ENCODE results near the gene COPG2. TPM values are rescaled to one million over a fixed set of nuclear protein-coding genes. Genes with fewer than 3 reads are reported as not detected.

COPG2 gene
- total RNA-seq, 1 donor from 2014 or later: 15.3 TPM

DNA sequence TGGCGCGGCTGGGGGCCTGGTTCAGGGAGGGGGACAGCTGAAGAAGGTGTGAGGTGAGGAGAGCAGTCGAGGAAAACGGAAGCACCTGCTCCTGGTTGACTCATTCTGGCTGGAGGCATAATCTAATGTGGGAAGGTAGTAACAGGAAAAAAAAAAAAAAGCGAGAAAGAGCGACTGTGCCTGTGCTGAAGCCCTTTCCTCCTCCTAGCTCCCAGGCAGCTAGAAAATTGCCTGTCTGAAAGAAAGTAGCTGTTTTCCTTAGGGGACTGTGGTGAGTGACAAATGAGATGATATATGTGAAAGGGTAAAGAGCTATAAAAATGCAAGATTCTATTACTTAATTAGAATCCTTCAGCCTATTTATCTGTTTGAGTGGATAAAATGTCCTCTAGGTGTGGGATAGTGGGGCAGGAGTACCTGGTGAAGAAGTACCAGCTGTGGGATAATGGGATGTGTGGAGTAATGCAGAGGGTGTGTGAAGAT lies 181.6 kb downstream of the COPG2 start:
- no peaks in the 10 kb centered on the region for H3K36me3 Mint-ChIP-seq (ENCODE audit: low read depth)
- no peak for DNase-seq
- ATAC-seq (ENCODE audit: low read depth): no peak
- peaks cover 27% of the 10 kb centered on the region for H3K4me1 Mint-ChIP-seq
- H3K4me3 Mint-ChIP-seq: peak overlapping the region; percentile 87
- no peak overlapping the region for H3K27ac Mint-ChIP-seq
- CTCF ChIA-PET: interaction anchor here (0.8 to 1.8 kb wide), 4 partner anchors 9 to 415 kb away, joined by 3 to 7 read pairs (median 4); partner anchors contain the start of gene KLHDC10
- no peaks in the 10 kb centered on the region for H3K9me3 Mint-ChIP-seq
- intact Hi-C loops (cut with micrococcal nuclease): loop anchor here (1.0 kb wide), 3 partner anchors 46 to 415 kb away; partner anchors contain the start of gene CEP41
- POLR2A ChIA-PET: no interaction called here
- TF ChIP-seq, protein P1, sequence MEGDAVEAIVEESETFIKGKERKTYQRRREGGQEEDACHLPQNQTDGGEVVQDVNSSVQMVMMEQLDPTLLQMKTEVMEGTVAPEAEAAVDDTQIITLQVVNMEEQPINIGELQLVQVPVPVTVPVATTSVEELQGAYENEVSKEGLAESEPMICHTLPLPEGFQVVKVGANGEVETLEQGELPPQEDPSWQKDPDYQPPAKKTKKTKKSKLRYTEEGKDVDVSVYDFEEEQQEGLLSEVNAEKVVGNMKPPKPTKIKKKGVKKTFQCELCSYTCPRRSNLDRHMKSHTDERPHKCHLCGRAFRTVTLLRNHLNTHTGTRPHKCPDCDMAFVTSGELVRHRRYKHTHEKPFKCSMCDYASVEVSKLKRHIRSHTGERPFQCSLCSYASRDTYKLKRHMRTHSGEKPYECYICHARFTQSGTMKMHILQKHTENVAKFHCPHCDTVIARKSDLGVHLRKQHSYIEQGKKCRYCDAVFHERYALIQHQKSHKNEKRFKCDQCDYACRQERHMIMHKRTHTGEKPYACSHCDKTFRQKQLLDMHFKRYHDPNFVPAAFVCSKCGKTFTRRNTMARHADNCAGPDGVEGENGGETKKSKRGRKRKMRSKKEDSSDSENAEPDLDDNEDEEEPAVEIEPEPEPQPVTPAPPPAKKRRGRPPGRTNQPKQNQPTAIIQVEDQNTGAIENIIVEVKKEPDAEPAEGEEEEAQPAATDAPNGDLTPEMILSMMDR (IDR thresholded peaks at IDR 0.05): no peak
- H3K27me3 Mint-ChIP-seq: peaks cover 34% of the 10 kb centered on the region

DNA sequence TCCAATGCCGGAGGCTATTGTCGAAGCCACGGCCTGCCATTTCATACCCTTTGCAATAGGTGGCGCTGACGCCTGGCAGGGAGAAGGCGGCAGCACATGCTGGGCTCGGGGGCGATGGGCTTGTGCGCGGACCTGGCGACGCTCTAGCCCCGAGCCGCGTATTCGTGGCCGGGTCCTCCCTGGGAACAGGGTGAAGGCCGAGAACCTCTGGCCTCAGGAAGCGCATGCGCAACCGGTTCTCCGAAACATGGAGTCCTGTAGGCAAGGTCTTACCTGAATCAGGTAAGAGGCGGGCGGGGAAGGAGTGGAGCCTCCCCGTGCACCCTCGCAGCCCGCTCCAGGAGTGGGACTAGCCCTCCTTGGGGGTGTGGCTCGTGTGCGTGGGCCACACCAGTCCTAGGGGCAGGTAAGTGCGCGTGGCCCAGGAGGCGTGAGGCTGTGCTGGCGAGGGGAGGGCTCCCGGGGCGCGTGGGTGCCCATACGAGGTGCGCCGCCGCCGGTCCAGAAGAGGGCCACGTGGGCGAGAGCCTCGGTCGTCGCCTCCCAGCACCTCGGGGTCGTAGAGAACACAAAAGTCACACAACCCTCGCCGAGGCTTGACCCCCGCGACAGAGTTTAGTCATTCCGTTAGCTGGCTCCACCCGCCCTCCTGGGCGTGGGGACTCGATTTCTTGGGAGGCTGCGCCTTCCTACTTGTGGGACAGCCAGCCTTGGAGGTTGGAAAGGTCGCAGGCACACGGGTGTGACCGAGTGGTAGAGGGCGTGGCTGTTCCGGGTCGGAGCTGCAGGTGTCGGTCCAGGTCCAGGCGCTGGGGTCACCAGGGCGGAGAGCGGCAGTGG lies 182.2 kb downstream of the COPG2 start:
- TF ChIP-seq, protein P1 (IDR thresholded peaks at IDR 0.05): peak; percentile 60
- intact Hi-C loops (cut with micrococcal nuclease): loop anchor here (1.0 kb wide), 3 partner anchors 45 to 414 kb away; partner anchors contain the start of gene CEP41
- ATAC-seq (ENCODE audit: low read depth) (peak; percentile 87), DNase-seq (peak; percentile 50)
- H3K9me3 Mint-ChIP-seq: no peaks in the 10 kb centered on the region
- H3K4me1 Mint-ChIP-seq: peaks cover 23% of the 10 kb centered on the region
- H3K4me3 Mint-ChIP-seq: peak overlapping the region; percentile 87
- ChIA-PET POLR2A (no interaction called here), CTCF (interaction anchor here (0.8 to 1.8 kb wide), 3 partner anchors 255 to 415 kb away, joined by 3 to 7 read pairs (median 5); partner anchors contain the start of gene KLHDC10)
- peak overlapping the region; percentile 33 for H3K27ac Mint-ChIP-seq
- no peaks in the 10 kb centered on the region for H3K36me3 Mint-ChIP-seq (ENCODE audit: low read depth)
- H3K27me3 Mint-ChIP-seq: peaks cover 32% of the 10 kb centered on the region

DNA sequence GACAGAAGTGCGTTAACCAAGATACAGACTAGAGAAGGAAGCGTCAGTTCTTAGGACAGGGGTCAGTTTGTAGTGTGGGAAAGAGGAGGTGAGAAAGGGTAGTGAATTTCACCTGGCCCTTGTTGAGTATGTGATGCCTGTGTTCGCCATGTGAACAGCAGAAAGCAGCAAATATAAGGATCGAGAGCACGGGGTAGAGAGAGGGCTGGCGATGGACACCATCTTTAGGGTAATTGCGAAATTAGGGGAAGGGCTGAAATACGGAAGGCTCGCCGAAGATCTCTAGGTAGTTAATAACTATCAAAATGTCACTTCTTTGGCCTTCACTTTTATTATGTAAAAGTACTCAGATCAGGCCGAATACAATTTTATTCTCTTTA lies 182.8 kb downstream of the COPG2 start:
- Mint-ChIP-seq H3K27me3 (peaks cover 30% of the 10 kb centered on the region), H3K27ac (no peak overlapping the region), H3K4me3 (peak overlapping the region; percentile 87), H3K4me1 (peaks cover 18% of the 10 kb centered on the region), H3K9me3 (no peaks in the 10 kb centered on the region), H3K36me3 (ENCODE audit: low read depth) (no peaks in the 10 kb centered on the region)
- ChIA-PET CTCF (no interaction called here), POLR2A (no interaction called here)
- DNase-seq (no peak), ATAC-seq (ENCODE audit: low read depth) (no peak)
- intact Hi-C loops (cut with micrococcal nuclease): loop anchor here (1.0 kb wide), 3 partner anchors 44 to 413 kb away; partner anchors contain the start of gene CEP41
- TF ChIP-seq, protein P1 (IDR thresholded peaks at IDR 0.05): no peak

DNA sequence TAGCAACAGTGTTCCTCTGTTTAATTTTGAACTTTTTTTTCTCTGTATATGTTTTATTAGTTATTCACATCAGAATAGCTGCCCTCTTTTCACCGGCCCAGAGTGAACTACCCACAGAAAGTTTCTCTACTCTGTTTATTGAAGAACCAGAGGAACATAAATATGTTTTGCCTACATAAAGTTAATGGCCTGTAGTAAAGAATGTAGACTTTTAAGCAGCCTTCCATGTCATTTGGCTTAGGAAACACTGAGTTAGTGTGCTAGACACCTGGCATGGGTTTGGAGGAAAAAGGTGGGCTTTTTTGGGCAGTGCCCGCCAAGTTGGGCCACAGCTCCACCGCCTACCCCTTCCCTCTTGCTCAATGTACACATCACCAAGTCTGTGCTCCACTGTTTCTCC lies 185.5 kb downstream of the COPG2 start:
- no peak for ATAC-seq (ENCODE audit: low read depth)
- TF ChIP-seq, protein P1 (IDR thresholded peaks at IDR 0.05): no peak
- intact Hi-C loops (cut with micrococcal nuclease): no loop called here
- H3K36me3 Mint-ChIP-seq (ENCODE audit: low read depth): no peaks in the 10 kb centered on the region
- H3K27me3 Mint-ChIP-seq: peaks cover 25% of the 10 kb centered on the region
- ChIA-PET CTCF (no interaction called here), POLR2A (no interaction called here)
- no peak overlapping the region for H3K4me3 Mint-ChIP-seq
- peaks cover 18% of the 10 kb centered on the region for H3K4me1 Mint-ChIP-seq
- H3K9me3 Mint-ChIP-seq: peaks cover 4% of the 10 kb centered on the region
- no peak for DNase-seq
- H3K27ac Mint-ChIP-seq: no peak overlapping the region

DNA sequence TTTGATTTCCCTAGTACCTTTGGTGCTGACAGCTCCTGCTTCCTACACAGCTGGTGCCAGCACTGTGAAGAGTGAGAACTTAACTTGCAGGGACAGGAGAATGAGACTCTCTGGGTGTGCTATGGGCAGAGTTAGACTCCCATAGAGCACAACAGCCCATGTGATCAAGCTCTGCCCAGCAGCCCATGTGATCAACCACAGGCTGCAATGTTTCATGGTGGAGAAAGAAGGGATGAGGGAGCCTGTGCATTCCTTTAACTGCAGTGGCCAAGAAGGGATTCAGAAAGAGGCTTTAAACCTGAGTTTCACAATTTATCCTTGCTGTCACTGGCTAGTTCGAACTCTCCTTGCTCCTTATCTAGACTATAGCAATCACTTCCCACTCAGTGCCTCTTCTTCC lies 186.7 kb downstream of the COPG2 start:
- ChIA-PET POLR2A (no interaction called here), CTCF (no interaction called here)
- DNase-seq: no peak
- peaks cover 5% of the 10 kb centered on the region for H3K9me3 Mint-ChIP-seq
- peaks cover 14% of the 10 kb centered on the region for H3K4me1 Mint-ChIP-seq
- H3K27ac Mint-ChIP-seq: no peak overlapping the region
- no peaks in the 10 kb centered on the region for H3K36me3 Mint-ChIP-seq (ENCODE audit: low read depth)
- H3K4me3 Mint-ChIP-seq: no peak overlapping the region
- ATAC-seq (ENCODE audit: low read depth): no peak
- peaks cover 23% of the 10 kb centered on the region for H3K27me3 Mint-ChIP-seq
- TF ChIP-seq, protein P1 (IDR thresholded peaks at IDR 0.05): no peak
- intact Hi-C loops (cut with micrococcal nuclease): no loop called here

Measured in activated B cell treated with CpG ODN at 0.5 μM for 24 hours (primary cell).